Hematopoietic multipotent progenitor cell (in vitro differentiated cells): ENCODE data around the gene ARMC12. TPM values are rescaled to one million over a fixed set of nuclear protein-coding genes. Genes with fewer than 3 reads are reported as not detected.

Source experiments
- total RNA-seq: library from RNA; depleted of rRNA; stranded (reverse); fragments of >200 nt; gene quantifications from one replicate; pipeline ENCODE4 v1.2.3, GENCODE V29; 2012

ARMC12 gene
- total RNA-seq, 1 donor: 0.81 TPM

Other genes starting within 250 kb of the ARMC12 start
- 0.54 TPM for gene TEAD3, start 240.0 kb upstream of the ARMC12 start, total RNA-seq
- gene TULP1, start 224.1 kb upstream of the ARMC12 start, total RNA-seq: not detected
- gene FKBP5, start 48.1 kb upstream of the ARMC12 start, total RNA-seq: 26.4 TPM
- gene CLPSL2, start 39.6 kb downstream of the ARMC12 start, total RNA-seq: not detected
- not detected for gene CLPSL1, start 44.0 kb downstream of the ARMC12 start, total RNA-seq
- gene CLPS, start 60.3 kb downstream of the ARMC12 start, total RNA-seq: not detected
- gene LHFPL5, start 68.3 kb downstream of the ARMC12 start, total RNA-seq: not detected
- 30.7 TPM for gene SRPK1, start 184.1 kb downstream of the ARMC12 start, total RNA-seq